GM12875 (cell line): Measurements from ENCODE around the gene GPR153.
"Not testable (repeated sequence)": the region's sequence is repeated elsewhere in the genome, so short reads cannot be mapped to it uniquely, and the experiment has no call there.

Experiments used
- H3K4me3 ChIP-seq: one replicate; pipeline ENCODE4 v1.5.1; 2011; ENCODE audit warnings: low read depth, low read length, control low read depth
- TF ChIP-seq, protein P1 (sequence below): IDR thresholded peaks from 2 replicates; pipeline ENCODE4 v1.5.1; 2011; ENCODE audit warnings: low read depth, mild to moderate bottlenecking, control low read depth, inconsistent platforms, low read length, moderate library complexity, borderline replicate concordance; ENCODE audit not compliant: insufficient read depth

Gene GPR153

DNA sequence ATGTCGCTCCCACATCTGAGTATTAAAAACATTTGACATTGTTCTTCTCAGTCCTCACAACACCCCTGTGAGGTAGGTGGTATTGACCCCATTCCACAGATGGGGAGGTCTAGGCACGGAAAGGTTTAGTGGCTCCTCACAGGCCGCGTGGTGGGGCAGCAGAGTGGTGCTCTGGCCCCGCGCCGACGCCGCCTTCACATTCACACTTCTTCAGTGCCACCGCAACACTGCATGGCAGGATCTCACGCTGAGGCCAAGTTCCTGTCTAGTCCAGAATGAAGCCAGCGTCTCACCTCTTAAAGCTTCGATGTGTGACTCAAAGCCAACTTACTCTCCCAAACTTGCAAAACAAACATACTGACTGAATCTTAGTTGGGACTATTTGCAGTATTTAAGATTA, 37.3 kb downstream of the GPR153 start:
- no peak overlapping the region for H3K4me3 ChIP-seq

GRCh38 chr1:6222636-6223035, 38.3 kb downstream of the GPR153 start:
- TF ChIP-seq, protein P1, sequence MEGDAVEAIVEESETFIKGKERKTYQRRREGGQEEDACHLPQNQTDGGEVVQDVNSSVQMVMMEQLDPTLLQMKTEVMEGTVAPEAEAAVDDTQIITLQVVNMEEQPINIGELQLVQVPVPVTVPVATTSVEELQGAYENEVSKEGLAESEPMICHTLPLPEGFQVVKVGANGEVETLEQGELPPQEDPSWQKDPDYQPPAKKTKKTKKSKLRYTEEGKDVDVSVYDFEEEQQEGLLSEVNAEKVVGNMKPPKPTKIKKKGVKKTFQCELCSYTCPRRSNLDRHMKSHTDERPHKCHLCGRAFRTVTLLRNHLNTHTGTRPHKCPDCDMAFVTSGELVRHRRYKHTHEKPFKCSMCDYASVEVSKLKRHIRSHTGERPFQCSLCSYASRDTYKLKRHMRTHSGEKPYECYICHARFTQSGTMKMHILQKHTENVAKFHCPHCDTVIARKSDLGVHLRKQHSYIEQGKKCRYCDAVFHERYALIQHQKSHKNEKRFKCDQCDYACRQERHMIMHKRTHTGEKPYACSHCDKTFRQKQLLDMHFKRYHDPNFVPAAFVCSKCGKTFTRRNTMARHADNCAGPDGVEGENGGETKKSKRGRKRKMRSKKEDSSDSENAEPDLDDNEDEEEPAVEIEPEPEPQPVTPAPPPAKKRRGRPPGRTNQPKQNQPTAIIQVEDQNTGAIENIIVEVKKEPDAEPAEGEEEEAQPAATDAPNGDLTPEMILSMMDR, result no peak

More for the DNA sequence above, 37.3 kb downstream of the GPR153 start:
- TF ChIP-seq, protein P1, result no peak

DNA sequence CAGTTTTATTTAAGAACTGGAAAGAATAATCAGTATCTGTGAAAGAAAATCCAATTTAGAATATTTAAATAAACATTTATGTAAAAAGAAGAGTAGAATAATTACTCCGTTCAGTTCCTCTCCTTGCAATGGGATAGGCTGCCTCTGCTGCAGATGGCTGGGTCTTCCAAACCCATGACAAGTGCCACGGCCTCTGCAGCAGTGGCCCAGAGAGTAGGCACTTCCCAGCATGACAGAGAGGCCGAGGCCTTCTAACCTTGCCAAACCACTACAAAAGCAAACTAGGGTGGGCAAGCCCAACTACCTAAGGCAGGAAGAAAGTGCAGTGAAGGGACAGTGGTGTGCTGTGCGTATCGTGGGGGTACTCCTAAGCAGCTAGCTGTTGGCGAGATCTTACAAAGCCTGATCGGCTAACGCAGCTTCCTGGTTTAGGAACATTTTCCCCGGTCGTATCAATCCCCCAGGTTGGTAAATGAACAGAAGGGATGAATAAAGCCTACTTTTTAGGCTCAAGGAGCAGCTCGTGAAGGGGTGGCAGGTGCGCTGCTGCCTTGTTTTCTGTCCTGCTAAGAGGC, 39.6 kb downstream of the GPR153 start:
- H3K4me3 ChIP-seq, result no peak overlapping the region
- TF ChIP-seq, protein P1, result no peak

More at GRCh38 chr1:6222636-6223035, 38.3 kb downstream of the GPR153 start:
- H3K4me3 ChIP-seq, result no peak overlapping the region

DNA sequence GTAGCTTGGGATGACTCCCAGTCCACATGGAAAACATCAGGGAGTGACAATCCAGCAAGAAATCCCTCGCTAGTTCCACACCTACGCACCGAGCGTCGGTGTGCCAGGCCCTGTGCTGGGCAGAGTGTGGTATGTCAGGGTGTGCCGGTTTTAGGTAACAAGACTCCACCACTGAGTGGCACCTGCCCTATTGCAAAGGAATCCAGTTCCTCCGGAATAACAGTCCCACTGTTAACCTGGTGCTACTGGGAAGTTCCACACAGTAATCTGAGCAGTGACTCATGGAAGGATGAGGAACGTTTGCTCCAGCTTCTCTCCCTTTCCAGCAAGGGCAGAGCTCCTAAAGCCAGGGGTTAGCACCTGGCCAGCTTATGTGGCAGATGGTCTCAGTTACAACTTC, 40.7 kb downstream of the GPR153 start:
- H3K4me3 ChIP-seq, result no peak overlapping the region
- TF ChIP-seq, protein P1, result no peak

DNA sequence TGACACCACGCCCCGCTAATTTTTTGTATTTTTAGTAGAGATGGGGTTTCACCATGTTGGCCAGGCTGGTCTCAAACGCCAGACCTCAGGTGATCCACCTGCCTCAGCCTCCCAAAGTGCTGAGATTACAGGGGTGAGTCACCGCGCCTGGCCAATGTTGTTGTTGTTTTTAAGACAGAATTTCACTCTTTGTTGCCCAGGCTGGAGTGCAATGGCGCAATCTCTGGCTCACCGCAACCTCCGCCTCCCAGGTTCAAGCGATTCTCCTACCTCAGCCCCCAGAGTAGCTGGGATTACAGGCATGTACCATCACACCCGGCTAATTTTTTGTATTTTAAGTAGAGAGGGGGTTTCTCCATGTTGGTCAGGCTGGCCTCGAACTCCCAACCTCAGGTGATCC, 41.3 kb downstream of the GPR153 start:
- not testable (repeated sequence) for H3K4me3 ChIP-seq

GRCh38 chr1:6218375-6219164, 42.3 kb downstream of the GPR153 start:
- H3K4me3 ChIP-seq, result no peak overlapping the region
- TF ChIP-seq, protein P1, result no peak

DNA sequence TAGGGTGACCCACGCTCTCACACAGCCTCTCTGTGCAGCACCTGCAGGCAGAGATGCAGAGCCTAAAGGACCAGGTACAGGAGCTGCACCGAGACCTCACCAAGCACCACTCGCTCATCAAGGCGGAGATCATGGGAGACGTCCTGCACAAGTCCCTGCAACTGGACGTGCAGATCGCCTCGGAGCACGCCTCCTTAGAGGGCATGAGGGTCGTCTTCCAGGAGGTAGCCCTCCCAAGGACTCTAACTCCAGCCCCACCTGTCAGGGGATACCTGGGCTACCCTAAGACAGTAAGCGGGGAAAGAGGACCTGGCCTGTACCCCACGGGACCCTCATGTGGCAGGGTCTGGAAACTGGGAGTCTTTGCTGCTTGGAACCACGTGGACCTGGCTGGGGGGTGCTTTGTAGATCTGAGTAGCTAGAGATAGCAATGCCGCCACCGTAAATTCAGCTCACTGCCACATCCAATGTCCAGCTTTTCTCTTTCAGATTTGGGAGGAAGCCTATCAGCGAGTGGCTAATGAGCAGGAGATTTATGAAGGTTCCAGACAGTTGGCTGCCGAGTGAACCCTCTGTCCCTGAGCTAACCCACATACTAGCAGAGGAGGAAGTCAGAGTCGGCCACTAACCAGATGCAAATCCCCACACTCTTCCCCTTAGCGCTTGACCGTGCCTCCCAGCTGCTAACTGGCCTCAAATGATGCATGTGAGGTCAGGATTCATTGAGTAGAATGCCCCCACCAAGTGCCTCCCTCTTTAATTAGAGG, 48.5 kb downstream of the GPR153 start:
- no peak overlapping the region for H3K4me3 ChIP-seq
- TF ChIP-seq, protein P1, result no peak
